Effector CD4-positive, alpha-beta T cell (primary cell): ENCODE results near the gene DYNLT1.
"Not testable (repeated sequence)": the region's sequence is repeated elsewhere in the genome, so short reads cannot be mapped to it uniquely, and the experiment has no call there.

Experiments
- DNase-seq: peaks from one replicate; pipeline ENCODE4 v3.0.0-alpha.2; 2020

DYNLT1 gene

GRCh38 chr6:158620963-158621693 lies 23.4 kb downstream of the DYNLT1 start:
- DNase-seq: no peak

GRCh38 chr6:158619922-158620801 lies 24.4 kb downstream of the DYNLT1 start:
- no peak for DNase-seq

GRCh38 chr6:158618289-158618688 lies 26.3 kb downstream of the DYNLT1 start:
- DNase-seq: not testable (repeated sequence)

GRCh38 chr6:158614606-158615005 lies 29.9 kb downstream of the DYNLT1 start:
- not testable (repeated sequence) for DNase-seq

- DNase-seq: no peak
These were observed 32.8 kb downstream of the DYNLT1 start for GRCh38 chr6:158611541-158612370.

GRCh38 chr6:158611039-158611438 lies 33.5 kb downstream of the DYNLT1 start:
- no peak for DNase-seq

GRCh38 chr6:158610319-158610968 lies 34.1 kb downstream of the DYNLT1 start:
- DNase-seq: no peak

- no peak for DNase-seq
These were observed 34.9 kb downstream of the DYNLT1 start for GRCh38 chr6:158609455-158610155.

GRCh38 chr6:158608221-158608620 lies 36.3 kb downstream of the DYNLT1 start:
- no peak for DNase-seq

- no peak for DNase-seq
These were observed 37.0 kb downstream of the DYNLT1 start for GRCh38 chr6:158607411-158608170.

- no peak for DNase-seq
These were observed 37.6 kb downstream of the DYNLT1 start for GRCh38 chr6:158606935-158607334.

- not testable (repeated sequence) for DNase-seq
These were observed 38.5 kb downstream of the DYNLT1 start for GRCh38 chr6:158606011-158606410.

GRCh38 chr6:158605266-158605878 lies 39.2 kb downstream of the DYNLT1 start:
- peak; percentile 38 for DNase-seq

- DNase-seq: no peak
These were observed 40.5 kb downstream of the DYNLT1 start for GRCh38 chr6:158604048-158604406.

- no peak for DNase-seq
These were observed 41.1 kb downstream of the DYNLT1 start for GRCh38 chr6:158603261-158604047.

- no peak for DNase-seq
These were observed 44.9 kb downstream of the DYNLT1 start for GRCh38 chr6:158599635-158600034.

- no peak for DNase-seq
These were observed 47.0 kb downstream of the DYNLT1 start for GRCh38 chr6:158597565-158597964.

GRCh38 chr6:158596861-158597260 lies 47.7 kb downstream of the DYNLT1 start:
- DNase-seq: no peak

GRCh38 chr6:158595223-158595622 lies 49.3 kb downstream of the DYNLT1 start:
- DNase-seq: no peak

- DNase-seq: no peak
These were observed 50.9 kb downstream of the DYNLT1 start for GRCh38 chr6:158593670-158594069.
